ENCODE results near the gene DACT3.

- TF ChIP-seq CTCF (IDR thresholded peaks at IDR 0.05) (no peak), POLR2A (IDR thresholded peaks at IDR 0.05) (no peak)
Measured at GRCh38 chr19:46611776-46612175, 49.2 kb downstream of the DACT3 start.

Data from thyroid gland (tissue), 4 donors.